Measurements from ENCODE around the gene MAD1L1. TPM values are rescaled to one million over a fixed set of nuclear protein-coding genes. Genes with fewer than 3 reads are reported as not detected.

Gene MAD1L1
- total and polyA plus RNA-seq, 2 of the 4 experiments (the other 2 are of a cell fraction), result 29.0 to 40.9 TPM

- H3K14ac ChIP-seq (replicated peaks; ENCODE audit: low read depth, low read length), result no peak overlapping the region
- no peak overlapping the region for H4K8ac ChIP-seq (ENCODE audit: low read depth in 2 of 2, low read length in 2 of 2)
- no peak overlapping the region for H3K4ac ChIP-seq (ENCODE audit: low read depth, low read length)
- no peak overlapping the region for H3K18ac ChIP-seq (ENCODE audit: low read depth, low read length)
- H3K4me1 ChIP-seq (ENCODE audit: control insufficient read depth, insufficient read depth, low read length), result peaks cover 3% of the 10 kb centered on the region; the same call in 1 of the 2 replicates
- no peaks in the 10 kb centered on the region; the same call in 1 of the 2 replicates for H3K9me1 ChIP-seq (ENCODE audit: insufficient read depth, low read length)
- H2BK5ac ChIP-seq (ENCODE audit: low read depth, low read length, poor library complexity, severe bottlenecking), result no peak overlapping the region
- no peak overlapping the region for H2AK5ac ChIP-seq (ENCODE audit: low read depth, low read length)
- no peak overlapping the region for H3K23ac ChIP-seq (ENCODE audit: low read depth, low read length)
- TF ChIP-seq MAFK (IDR thresholded peaks at IDR 0.05; ENCODE audit: low read depth, low read length), result no peak
- TF ChIP-seq CEBPB (IDR thresholded peaks at IDR 0.05; ENCODE audit: low read depth, low read length), result no peak
- TF ChIP-seq MXI1 (IDR thresholded peaks at IDR 0.05; ENCODE audit: borderline replicate concordance, low read depth, low read length), result no peak
- no peak for TF ChIP-seq NFE2L2 (IDR thresholded peaks at IDR 0.05; ENCODE audit: low read depth, low read length)
- TF ChIP-seq RAD21 (IDR thresholded peaks at IDR 0.05; ENCODE audit: low read length), result no peak
- TF ChIP-seq USF2 (IDR thresholded peaks at IDR 0.05; ENCODE audit: low read depth, low read length), result no peak
- no peak for TF ChIP-seq SMC3 (IDR thresholded peaks at IDR 0.05; ENCODE audit: low read depth, low read length)
- no peak for TF ChIP-seq RFX5 (IDR thresholded peaks at IDR 0.05; ENCODE audit: low read depth, low read length)
- no peak overlapping the region for H2BK15ac ChIP-seq (ENCODE audit: low read depth, low read length)
- H3K36me3 ChIP-seq (ENCODE audit: control insufficient read depth, insufficient read depth, low read length), result peaks cover 6% of the 10 kb centered on the region
- H4K20me1 ChIP-seq (ENCODE audit: insufficient read depth, low read length), result peaks cover 5% of the 10 kb centered on the region
- H4K5ac ChIP-seq (ENCODE audit: low read depth, low read length), result no peak overlapping the region
- in situ Hi-C loops (cut with MboI; ENCODE audit: low sequenced_read_pairs), result no loop called here
- ATAC-seq (ENCODE audit: low read depth) (no peak), DNase-seq (no peak)
- ChIA-PET CTCF (no interaction called here), POLR2A (ENCODE audit: unreplicated experiment) (no interaction called here)
- no peak overlapping the region for H3K9ac ChIP-seq (ENCODE audit: low read depth, low read length)
- no peak overlapping the region for H3K27ac ChIP-seq (ENCODE audit: insufficient read depth, low read length)
- WGBS, 2 experiments (ENCODE audit: extremely low coverage in 2 of 2, insufficient read length in 1 of 2), result 80% methylated on average over 5 of the region's 11 CpGs; no CpG with 5 or more reads in 1 of the 2 experiments
- no peak overlapping the region for H4K91ac ChIP-seq (ENCODE audit: insufficient read depth, low read depth, low read length)
- H3K79me1 ChIP-seq (ENCODE audit: low read depth in 1 of 2, low read length in 2 of 2), result peaks cover 4 to 19% of the 10 kb centered on the region in 2 experiments; a peak in 2 of 4 replicates
- H3K4me3 ChIP-seq (ENCODE audit: insufficient read depth, low read depth, low read length), result no peak overlapping the region
- peaks cover 7% of the 10 kb centered on the region; the same call in 1 of the 2 replicates for H3K9me3 ChIP-seq (ENCODE audit: control insufficient read depth, insufficient read depth, low read length)
- intact Hi-C loops (cut with micrococcal nuclease), result no loop called here
- no peak overlapping the region for H2BK120ac ChIP-seq (ENCODE audit: low read depth, low read length)
- H2AK9ac ChIP-seq (replicated peaks; ENCODE audit: low read depth, low read length, poor library complexity), result no peak overlapping the region
- no peak overlapping the region for H3K4me2 ChIP-seq (ENCODE audit: low read depth, low read length)
- H3K56ac ChIP-seq (ENCODE audit: extremely low read depth, insufficient read depth, low read length), result no peak overlapping the region
- dilution Hi-C loops (cut with HindIII; ENCODE audit: low sequenced_read_pairs, unreplicated experiment), result no loop called here
- H3K27me3 ChIP-seq (ENCODE audit: control insufficient read depth, insufficient read depth, low read length), result no peaks in the 10 kb centered on the region
- no peak overlapping the region for H2AFZ ChIP-seq (replicated peaks; ENCODE audit: low read length, poor library complexity)
- no peak overlapping the region for H2BK20ac ChIP-seq (ENCODE audit: low read depth, low read length)
- BruUV-seq (replicated peaks), result no TSS peak
Observed at GRCh38 chr7:2062648-2063047, 170.1 kb downstream of the MAD1L1 start.
